Astrocyte of the hippocampus (primary cell): Measurements from ENCODE around the gene CYFIP1.

Source experiments
- DNase-seq: peaks from one replicate; pipeline ENCODE4 v3.0.0; 2011; ENCODE audit warnings: low read depth, low spot score

Gene CYFIP1

GRCh38 chr15:22968366-22968765 lies 11.8 kb downstream of the CYFIP1 start:
- DNase-seq: peak; percentile 74

GRCh38 chr15:22967084-22967770 lies 12.9 kb downstream of the CYFIP1 start:
- no peak for DNase-seq

- no peak for DNase-seq
Measured at GRCh38 chr15:22966321-22967083, 13.7 kb downstream of the CYFIP1 start.

- DNase-seq: no peak
Measured at GRCh38 chr15:22963641-22964040, 16.5 kb downstream of the CYFIP1 start.

GRCh38 chr15:22962611-22963010 lies 17.6 kb downstream of the CYFIP1 start:
- DNase-seq: no peak

- DNase-seq: peak; percentile 26
Measured at GRCh38 chr15:22961762-22962161, 18.4 kb downstream of the CYFIP1 start.

- DNase-seq: no peak
Measured at GRCh38 chr15:22960556-22960955, 19.6 kb downstream of the CYFIP1 start.

- no peak for DNase-seq
Measured at GRCh38 chr15:22960126-22960525, 20.0 kb downstream of the CYFIP1 start.

GRCh38 chr15:22959321-22960101 lies 20.7 kb downstream of the CYFIP1 start:
- no peak for DNase-seq

- no peak for DNase-seq
Measured at GRCh38 chr15:22958487-22959280, 21.5 kb downstream of the CYFIP1 start.

GRCh38 chr15:22956978-22957260 lies 23.2 kb downstream of the CYFIP1 start:
- no peak for DNase-seq

GRCh38 chr15:22956257-22956977 lies 23.8 kb downstream of the CYFIP1 start:
- DNase-seq: peak; percentile 43

GRCh38 chr15:22955544-22956119 lies 24.5 kb downstream of the CYFIP1 start:
- no peak for DNase-seq

- DNase-seq: no peak
Measured at GRCh38 chr15:22954798-22955543, 25.2 kb downstream of the CYFIP1 start.

GRCh38 chr15:22954326-22954725 lies 25.8 kb downstream of the CYFIP1 start:
- no peak for DNase-seq

- peak; percentile 29 for DNase-seq
Measured at GRCh38 chr15:22952796-22953579, 27.2 kb downstream of the CYFIP1 start.

GRCh38 chr15:22951381-22952280 lies 28.5 kb downstream of the CYFIP1 start:
- DNase-seq: no peak

- no peak for DNase-seq
Measured at GRCh38 chr15:22951031-22951380, 29.2 kb downstream of the CYFIP1 start.
